ENCODE results near the gene TRAF1. TPM values are rescaled to one million over a fixed set of nuclear protein-coding genes. Genes with fewer than 3 reads are reported as not detected.

The TRAF1 gene
- total RNA-seq, 1 experiment from 2014 or later: 1.4 TPM

- H3K36me3 Mint-ChIP-seq (ENCODE audit: insufficient read depth in 1 of 3, low read depth in 3 of 3): no peaks in the 10 kb centered on the region
- no peak for TF ChIP-seq CTCF (conservative IDR thresholded peaks at IDR 0.05)
- H3K4me2 ChIP-seq (ENCODE audit: insufficient read depth, insufficient read length, low read length): no peak overlapping the region
Observed at GRCh38 chr9:120960001-120960400, 33.4 kb upstream of the TRAF1 start.

More at GRCh38 chr9:120960001-120960400, 33.4 kb upstream of the TRAF1 start:
- Histone ChIP-seq H2AK5ac (ENCODE audit: insufficient read length, low read length) (no peak overlapping the region), H2BK12ac (ENCODE audit: insufficient read length, low read depth, low read length) (no peak overlapping the region), H3K9ac (ENCODE audit: extremely low read depth, insufficient read length, low read length) (no peak overlapping the region), H3K4ac (ENCODE audit: low read depth, low read length) (no peak overlapping the region), H2BK15ac (ENCODE audit: low read depth, low read length) (no peak overlapping the region), H3K79me2 (ENCODE audit: insufficient read depth, low read length) (no peaks in the 10 kb centered on the region), H4K8ac (replicated peaks; ENCODE audit: insufficient read length, low read depth, low read length) (no peak overlapping the region), H3K23ac (ENCODE audit: insufficient read length, low read depth, low read length) (no peak overlapping the region), H4K91ac (ENCODE audit: insufficient read length, low read depth, low read length) (no peak overlapping the region), H4K5ac (ENCODE audit: insufficient read length, low read depth, low read length) (no peak overlapping the region), H2BK20ac (ENCODE audit: low read depth, low read length, poor library complexity, severe bottlenecking) (no peak overlapping the region), H2BK120ac (ENCODE audit: low read depth, low read length, poor library complexity, severe bottlenecking) (no peak overlapping the region), H3K27ac (ENCODE audit: insufficient read length, low read depth, low read length) (no peak overlapping the region), H3K4me1 (ENCODE audit: insufficient read depth, low read length) (no peaks in the 10 kb centered on the region; the same call in 1 of the 2 replicates), H3K79me1 (ENCODE audit: insufficient read depth, low read depth, low read length, poor library complexity, severe bottlenecking) (no peaks in the 10 kb centered on the region), H2BK5ac (ENCODE audit: insufficient read length, low read length) (no peak overlapping the region), H3K23me2 (ENCODE audit: insufficient read length, low read depth, low read length, poor library complexity, severe bottlenecking) (no peaks in the 10 kb centered on the region), H3K14ac (ENCODE audit: insufficient read depth, low read length) (no peak overlapping the region), H3T11ph (ENCODE audit: low read length) (no peak overlapping the region), H3K56ac (ENCODE audit: insufficient read length, low read depth, low read length) (no peak overlapping the region), H3K18ac (ENCODE audit: insufficient read length, low read depth, low read length) (no peak overlapping the region), H4K20me1 (ENCODE audit: control insufficient read depth, insufficient read depth, insufficient read length) (no peaks in the 10 kb centered on the region), H2AFZ (ENCODE audit: low read length) (no peak overlapping the region), H3K9me3 (ENCODE audit: control insufficient read depth, low read depth, low read length) (no peaks in the 10 kb centered on the region), H3K27me3 (ENCODE audit: insufficient read depth, low read length) (no peaks in the 10 kb centered on the region)
- Mint-ChIP-seq H3K27ac (no peak overlapping the region), H3K27me3 (ENCODE audit: low read depth) (peaks cover 1% of the 10 kb centered on the region), H3K4me1 (peaks cover 9 to 14% of the 10 kb centered on the region in 2 experiments), H3K4me3 (no peak overlapping the region), H3K9me3 (no peaks in the 10 kb centered on the region)
- DNase-seq: no peak
- WGBS (ENCODE audit: extremely low coverage, insufficient read length, low lambda C conversion rate): no CpG with 5 or more reads among the region's 1 CpG
